H1 (cell line): Measurements from ENCODE around the gene PERCC1. TPM values are rescaled to one million over a fixed set of nuclear protein-coding genes. Genes with fewer than 3 reads are reported as not detected.

ENCODE experiments used
- EP300 ChIP-seq, 2 experiments: IDR thresholded peaks; 1 replicate in 1 of 2; 2 replicates in 1 of 2; pipeline ENCODE4 v1.6.1; 2011 to 2012; ENCODE audit warnings: low read depth in 2 of 2, low read length in 2 of 2, mild to moderate bottlenecking in 2 of 2, borderline replicate concordance in 1 of 2, inconsistent platforms in 1 of 2, moderate library complexity in 1 of 2
- EZH2 ChIP-seq: fragments of 200-600 bp; sonication (generic); IDR thresholded peaks from 2 replicates; pipeline ENCODE4 v1.7.1; 2012; ENCODE audit warnings: low read depth, mild to moderate bottlenecking, moderate library complexity, low read length, inconsistent platforms; ENCODE audit not compliant: severe bottlenecking
- GABPA ChIP-seq: IDR thresholded peaks from 2 replicates; pipeline ENCODE4 v1.6.1; 2011; ENCODE audit warnings: mild to moderate bottlenecking, low read length, moderate library complexity, borderline replicate concordance; ENCODE audit not compliant: insufficient read depth
- GTF2F1 ChIP-seq: IDR thresholded peaks from 2 replicates; pipeline ENCODE4 v1.6.1; 2012; ENCODE audit warnings: low read depth, low read length, improper control_type of control experiment, borderline replicate concordance
- KDM1A ChIP-seq: fragments of 200-600, 300-600 bp; sonication (generic); IDR thresholded peaks from 2 replicates; pipeline ENCODE4 v1.7.1; 2016; ENCODE audit warnings: mild to moderate bottlenecking, low read length, borderline replicate concordance
- NANOG ChIP-seq: IDR thresholded peaks from 2 replicates; pipeline ENCODE4 v1.6.1; 2011; ENCODE audit warnings: low read length, low read depth, mild to moderate bottlenecking, inconsistent platforms; ENCODE audit not compliant: insufficient read depth, poor library complexity, severe bottlenecking
- SUZ12 ChIP-seq: fragments of 200-600 bp; sonication (generic); IDR thresholded peaks from 2 replicates; pipeline ENCODE4 v1.6.1; 2012; ENCODE audit warnings: mild to moderate bottlenecking, inconsistent platforms, low read length, moderate library complexity, mixed read lengths
- TAF1 ChIP-seq: IDR thresholded peaks from 2 replicates; pipeline ENCODE4 v1.6.1; 2011; ENCODE audit warnings: mild to moderate bottlenecking, low read depth, low read length
- polyA plus RNA-seq, 7 experiments: library from polyadenylated mRNA; depleted of rRNA in 3 of 7; stranded (reverse) in 5 of 7; unstranded in 2 of 7; fragments of >200 nt in 5 of 7; fragments of 200-250 nt in 2 of 7; gene quantifications; 1 replicate in 5 of 7; 2 replicates in 1 of 7; 4 replicates in 1 of 7; pipeline versions ENCODE4 v1.2.1 to v1.2.3, GENCODE V29; 2011 to 2013; ENCODE audit warnings: missing spikeins in 2 of 7, mixed read lengths in 2 of 7
- total RNA-seq: library from RNA; stranded (reverse); fragmentation: NEBNext Ultra II Directional; extraction: Animal tissue kit (Norgen Biotek cat#: 25700); gene quantifications from 2 replicates; pipeline ENCODE4 v1.2.1, GENCODE V29; 2021
- TF ChIP-seq, protein P1 (sequence below): fragments of 300-600 bp; sonication (generic); IDR thresholded peaks from 2 replicates; pipeline ENCODE4 v1.7.1; 2012; ENCODE audit warnings: low read length, moderate library complexity, mild to moderate bottlenecking, inconsistent platforms; ENCODE audit not compliant: insufficient replicate concordance
- TF ChIP-seq, protein P2 (sequence below): IDR thresholded peaks from 2 replicates; pipeline ENCODE4 v1.6.1; 2011; ENCODE audit warnings: low read length, improper control_type of control experiment

The PERCC1 gene
- total and polyA plus RNA-seq, 2 of the 8 experiments (the other 6 are each of a cell fraction or from before 2014, with no cell fraction given) = not detected

DNA sequence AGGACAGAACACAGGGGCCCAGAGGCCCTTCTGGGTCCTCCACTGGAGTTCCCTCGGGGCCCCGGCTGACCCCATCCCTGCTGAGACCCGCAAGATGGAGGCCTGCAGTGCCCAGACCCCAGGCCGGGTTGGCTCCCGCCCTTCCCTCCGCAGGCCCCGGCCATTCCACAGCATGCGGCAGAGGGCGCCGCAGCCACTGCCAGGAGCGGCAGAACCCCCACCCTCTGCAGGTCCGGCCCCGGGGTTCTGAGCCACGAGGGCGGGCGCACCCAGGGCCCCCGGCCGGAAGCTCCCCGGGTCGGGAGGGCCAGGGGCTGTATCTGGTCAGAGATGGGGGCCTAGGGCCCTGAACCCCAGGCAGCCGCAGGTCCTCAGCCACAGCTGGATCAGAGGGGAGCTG lies 2.4 kb upstream of the PERCC1 start (continued):
- no peak for TF ChIP-seq KDM1A
- no peak for TF ChIP-seq GTF2F1
- no peak for TF ChIP-seq SUZ12
- TF ChIP-seq NANOG = no peak
- TF ChIP-seq EZH2 = no peak
- no peak for TF ChIP-seq EP300 (IDR thresholded peaks at IDR 0.05; ENCODE audit: borderline replicate concordance in 1 of 2, low read depth in 2 of 2, low read length in 2 of 2)
- peak; percentile 77; the same call in 1 of the 2 replicates for TF ChIP-seq GABPA
- TF ChIP-seq, protein P1, sequence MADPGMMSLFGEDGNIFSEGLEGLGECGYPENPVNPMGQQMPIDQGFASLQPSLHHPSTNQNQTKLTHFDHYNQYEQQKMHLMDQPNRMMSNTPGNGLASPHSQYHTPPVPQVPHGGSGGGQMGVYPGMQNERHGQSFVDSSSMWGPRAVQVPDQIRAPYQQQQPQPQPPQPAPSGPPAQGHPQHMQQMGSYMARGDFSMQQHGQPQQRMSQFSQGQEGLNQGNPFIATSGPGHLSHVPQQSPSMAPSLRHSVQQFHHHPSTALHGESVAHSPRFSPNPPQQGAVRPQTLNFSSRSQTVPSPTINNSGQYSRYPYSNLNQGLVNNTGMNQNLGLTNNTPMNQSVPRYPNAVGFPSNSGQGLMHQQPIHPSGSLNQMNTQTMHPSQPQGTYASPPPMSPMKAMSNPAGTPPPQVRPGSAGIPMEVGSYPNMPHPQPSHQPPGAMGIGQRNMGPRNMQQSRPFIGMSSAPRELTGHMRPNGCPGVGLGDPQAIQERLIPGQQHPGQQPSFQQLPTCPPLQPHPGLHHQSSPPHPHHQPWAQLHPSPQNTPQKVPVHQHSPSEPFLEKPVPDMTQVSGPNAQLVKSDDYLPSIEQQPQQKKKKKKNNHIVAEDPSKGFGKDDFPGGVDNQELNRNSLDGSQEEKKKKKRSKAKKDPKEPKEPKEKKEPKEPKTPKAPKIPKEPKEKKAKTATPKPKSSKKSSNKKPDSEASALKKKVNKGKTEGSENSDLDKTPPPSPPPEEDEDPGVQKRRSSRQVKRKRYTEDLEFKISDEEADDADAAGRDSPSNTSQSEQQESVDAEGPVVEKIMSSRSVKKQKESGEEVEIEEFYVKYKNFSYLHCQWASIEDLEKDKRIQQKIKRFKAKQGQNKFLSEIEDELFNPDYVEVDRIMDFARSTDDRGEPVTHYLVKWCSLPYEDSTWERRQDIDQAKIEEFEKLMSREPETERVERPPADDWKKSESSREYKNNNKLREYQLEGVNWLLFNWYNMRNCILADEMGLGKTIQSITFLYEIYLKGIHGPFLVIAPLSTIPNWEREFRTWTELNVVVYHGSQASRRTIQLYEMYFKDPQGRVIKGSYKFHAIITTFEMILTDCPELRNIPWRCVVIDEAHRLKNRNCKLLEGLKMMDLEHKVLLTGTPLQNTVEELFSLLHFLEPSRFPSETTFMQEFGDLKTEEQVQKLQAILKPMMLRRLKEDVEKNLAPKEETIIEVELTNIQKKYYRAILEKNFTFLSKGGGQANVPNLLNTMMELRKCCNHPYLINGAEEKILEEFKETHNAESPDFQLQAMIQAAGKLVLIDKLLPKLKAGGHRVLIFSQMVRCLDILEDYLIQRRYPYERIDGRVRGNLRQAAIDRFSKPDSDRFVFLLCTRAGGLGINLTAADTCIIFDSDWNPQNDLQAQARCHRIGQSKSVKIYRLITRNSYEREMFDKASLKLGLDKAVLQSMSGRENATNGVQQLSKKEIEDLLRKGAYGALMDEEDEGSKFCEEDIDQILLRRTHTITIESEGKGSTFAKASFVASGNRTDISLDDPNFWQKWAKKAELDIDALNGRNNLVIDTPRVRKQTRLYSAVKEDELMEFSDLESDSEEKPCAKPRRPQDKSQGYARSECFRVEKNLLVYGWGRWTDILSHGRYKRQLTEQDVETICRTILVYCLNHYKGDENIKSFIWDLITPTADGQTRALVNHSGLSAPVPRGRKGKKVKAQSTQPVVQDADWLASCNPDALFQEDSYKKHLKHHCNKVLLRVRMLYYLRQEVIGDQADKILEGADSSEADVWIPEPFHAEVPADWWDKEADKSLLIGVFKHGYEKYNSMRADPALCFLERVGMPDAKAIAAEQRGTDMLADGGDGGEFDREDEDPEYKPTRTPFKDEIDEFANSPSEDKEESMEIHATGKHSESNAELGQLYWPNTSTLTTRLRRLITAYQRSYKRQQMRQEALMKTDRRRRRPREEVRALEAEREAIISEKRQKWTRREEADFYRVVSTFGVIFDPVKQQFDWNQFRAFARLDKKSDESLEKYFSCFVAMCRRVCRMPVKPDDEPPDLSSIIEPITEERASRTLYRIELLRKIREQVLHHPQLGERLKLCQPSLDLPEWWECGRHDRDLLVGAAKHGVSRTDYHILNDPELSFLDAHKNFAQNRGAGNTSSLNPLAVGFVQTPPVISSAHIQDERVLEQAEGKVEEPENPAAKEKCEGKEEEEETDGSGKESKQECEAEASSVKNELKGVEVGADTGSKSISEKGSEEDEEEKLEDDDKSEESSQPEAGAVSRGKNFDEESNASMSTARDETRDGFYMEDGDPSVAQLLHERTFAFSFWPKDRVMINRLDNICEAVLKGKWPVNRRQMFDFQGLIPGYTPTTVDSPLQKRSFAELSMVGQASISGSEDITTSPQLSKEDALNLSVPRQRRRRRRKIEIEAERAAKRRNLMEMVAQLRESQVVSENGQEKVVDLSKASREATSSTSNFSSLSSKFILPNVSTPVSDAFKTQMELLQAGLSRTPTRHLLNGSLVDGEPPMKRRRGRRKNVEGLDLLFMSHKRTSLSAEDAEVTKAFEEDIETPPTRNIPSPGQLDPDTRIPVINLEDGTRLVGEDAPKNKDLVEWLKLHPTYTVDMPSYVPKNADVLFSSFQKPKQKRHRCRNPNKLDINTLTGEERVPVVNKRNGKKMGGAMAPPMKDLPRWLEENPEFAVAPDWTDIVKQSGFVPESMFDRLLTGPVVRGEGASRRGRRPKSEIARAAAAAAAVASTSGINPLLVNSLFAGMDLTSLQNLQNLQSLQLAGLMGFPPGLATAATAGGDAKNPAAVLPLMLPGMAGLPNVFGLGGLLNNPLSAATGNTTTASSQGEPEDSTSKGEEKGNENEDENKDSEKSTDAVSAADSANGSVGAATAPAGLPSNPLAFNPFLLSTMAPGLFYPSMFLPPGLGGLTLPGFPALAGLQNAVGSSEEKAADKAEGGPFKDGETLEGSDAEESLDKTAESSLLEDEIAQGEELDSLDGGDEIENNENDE = no peak
- no peak for TF ChIP-seq TAF1
- TF ChIP-seq, protein P2, sequence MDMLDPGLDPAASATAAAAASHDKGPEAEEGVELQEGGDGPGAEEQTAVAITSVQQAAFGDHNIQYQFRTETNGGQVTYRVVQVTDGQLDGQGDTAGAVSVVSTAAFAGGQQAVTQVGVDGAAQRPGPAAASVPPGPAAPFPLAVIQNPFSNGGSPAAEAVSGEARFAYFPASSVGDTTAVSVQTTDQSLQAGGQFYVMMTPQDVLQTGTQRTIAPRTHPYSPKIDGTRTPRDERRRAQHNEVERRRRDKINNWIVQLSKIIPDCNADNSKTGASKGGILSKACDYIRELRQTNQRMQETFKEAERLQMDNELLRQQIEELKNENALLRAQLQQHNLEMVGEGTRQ = no peak
